Progenitor cell of endocrine pancreas (in vitro differentiated cells): ENCODE data around the gene CALML4. TPM values are rescaled to one million over a fixed set of nuclear protein-coding genes. Genes with fewer than 3 reads are reported as not detected.

Experiments
- DNase-seq: peaks from one replicate; pipeline ENCODE4 v3.0.0; 2021; ENCODE audit warnings: low spot score; ENCODE audit not compliant: unreplicated experiment
- H3K27ac Mint-ChIP-seq: 2 replicates; pipeline ENCODE4 v1.8.0; 2021; ENCODE audit warnings: mild to moderate bottlenecking, moderate library complexity, mixed read lengths
- H3K27me3 Mint-ChIP-seq: 2 replicates; pipeline ENCODE4 v1.8.0; 2021; ENCODE audit warnings: mixed read lengths
- H3K36me3 Mint-ChIP-seq: 2 replicates; pipeline ENCODE4 v1.8.0; 2022; ENCODE audit warnings: mixed read lengths; ENCODE audit not compliant: insufficient read depth
- H3K4me1 Mint-ChIP-seq: 2 replicates; pipeline ENCODE4 v1.8.0; 2021; ENCODE audit warnings: low read depth, mixed read lengths
- H3K4me3 Mint-ChIP-seq: 2 replicates; pipeline ENCODE4 v1.8.0; 2021; ENCODE audit warnings: low read depth, mild to moderate bottlenecking, moderate library complexity, mixed read lengths
- H3K9me3 Mint-ChIP-seq: 2 replicates; pipeline ENCODE4 v1.8.0; 2021; ENCODE audit warnings: low read depth, mixed read lengths
- total RNA-seq: library from RNA; stranded (reverse); gene quantifications from 2 replicates; pipeline ENCODE4 v1.2.1, GENCODE V29; 2021
- TF ChIP-seq, protein P1 (sequence below): fragments of 200-600 bp; sonication (generic); IDR thresholded peaks from one replicate; pipeline ENCODE4 v1.5.0; 2021; ENCODE audit warnings: antibody characterized with exemption, mild to moderate bottlenecking; ENCODE audit not compliant: unreplicated experiment

The CALML4 gene
- total RNA-seq, 1 donor from 2014 or later = 9.7 TPM

GRCh38 chr15:68197170-68197492 lies 8.0 kb downstream of the CALML4 start:
- Mint-ChIP-seq H3K4me3 (no peak overlapping the region), H3K4me1 (peaks cover 3% of the 10 kb centered on the region), H3K36me3 (peaks cover 11% of the 10 kb centered on the region), H3K9me3 (no peaks in the 10 kb centered on the region), H3K27me3 (no peaks in the 10 kb centered on the region), H3K27ac (peak overlapping the region; percentile 69)
- TF ChIP-seq, protein P1, sequence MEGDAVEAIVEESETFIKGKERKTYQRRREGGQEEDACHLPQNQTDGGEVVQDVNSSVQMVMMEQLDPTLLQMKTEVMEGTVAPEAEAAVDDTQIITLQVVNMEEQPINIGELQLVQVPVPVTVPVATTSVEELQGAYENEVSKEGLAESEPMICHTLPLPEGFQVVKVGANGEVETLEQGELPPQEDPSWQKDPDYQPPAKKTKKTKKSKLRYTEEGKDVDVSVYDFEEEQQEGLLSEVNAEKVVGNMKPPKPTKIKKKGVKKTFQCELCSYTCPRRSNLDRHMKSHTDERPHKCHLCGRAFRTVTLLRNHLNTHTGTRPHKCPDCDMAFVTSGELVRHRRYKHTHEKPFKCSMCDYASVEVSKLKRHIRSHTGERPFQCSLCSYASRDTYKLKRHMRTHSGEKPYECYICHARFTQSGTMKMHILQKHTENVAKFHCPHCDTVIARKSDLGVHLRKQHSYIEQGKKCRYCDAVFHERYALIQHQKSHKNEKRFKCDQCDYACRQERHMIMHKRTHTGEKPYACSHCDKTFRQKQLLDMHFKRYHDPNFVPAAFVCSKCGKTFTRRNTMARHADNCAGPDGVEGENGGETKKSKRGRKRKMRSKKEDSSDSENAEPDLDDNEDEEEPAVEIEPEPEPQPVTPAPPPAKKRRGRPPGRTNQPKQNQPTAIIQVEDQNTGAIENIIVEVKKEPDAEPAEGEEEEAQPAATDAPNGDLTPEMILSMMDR = no peak
- DNase-seq = no peak

DNA sequence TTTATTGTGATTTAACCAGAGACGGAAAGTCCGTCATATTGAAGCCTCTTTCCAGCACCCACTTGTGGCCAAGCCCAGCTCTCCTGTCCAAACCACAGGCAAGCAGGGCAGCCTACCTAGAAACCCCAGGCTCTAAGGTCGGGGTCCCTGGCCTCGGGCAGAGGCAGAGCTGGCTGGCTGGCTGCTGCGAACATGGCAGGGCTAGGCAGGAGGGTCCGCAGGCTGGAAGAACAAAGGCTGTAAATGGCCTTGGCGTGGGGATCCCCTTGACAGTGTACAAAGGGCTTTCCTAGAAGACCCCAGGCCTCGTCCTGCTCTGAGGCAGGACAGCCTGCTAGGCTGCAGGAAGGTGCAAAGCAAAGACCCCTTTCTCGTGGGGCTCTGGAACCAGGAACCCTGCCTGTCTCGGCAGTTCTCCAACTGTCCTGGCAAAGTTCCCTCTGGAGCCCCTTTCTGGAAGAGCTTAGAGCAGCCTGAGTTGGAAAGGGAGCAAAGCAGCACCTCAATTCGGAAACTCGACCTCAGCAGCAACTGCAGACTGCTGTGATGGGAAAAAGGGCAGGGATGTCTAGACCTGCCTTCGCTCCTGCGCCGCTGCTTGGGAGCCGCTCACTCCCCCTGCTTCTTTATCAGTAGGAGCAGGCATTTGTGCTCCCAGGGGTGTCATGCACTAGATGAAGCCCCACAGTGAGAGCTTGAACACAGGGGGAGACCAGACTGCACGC lies 8.5 kb downstream of the CALML4 start:
- Mint-ChIP-seq H3K27me3 (no peaks in the 10 kb centered on the region), H3K9me3 (no peaks in the 10 kb centered on the region), H3K4me1 (peaks cover 3% of the 10 kb centered on the region), H3K27ac (no peak overlapping the region), H3K36me3 (peaks cover 11% of the 10 kb centered on the region), H3K4me3 (no peak overlapping the region)
- TF ChIP-seq, protein P1 = no peak
- DNase-seq = no peak

GRCh38 chr15:68195336-68196112 lies 9.6 kb downstream of the CALML4 start:
- no peaks in the 10 kb centered on the region for H3K9me3 Mint-ChIP-seq
- DNase-seq = no peak
- no peak overlapping the region for H3K4me3 Mint-ChIP-seq
- H3K27ac Mint-ChIP-seq = peak overlapping the region; percentile 61
- no peaks in the 10 kb centered on the region for H3K27me3 Mint-ChIP-seq
- peaks cover 3% of the 10 kb centered on the region for H3K4me1 Mint-ChIP-seq
- TF ChIP-seq, protein P1 = no peak
- peaks cover 11% of the 10 kb centered on the region for H3K36me3 Mint-ChIP-seq

GRCh38 chr15:68192804-68193486 lies 12.2 kb downstream of the CALML4 start:
- Mint-ChIP-seq H3K4me3 (no peak overlapping the region), H3K27me3 (no peaks in the 10 kb centered on the region), H3K36me3 (peaks cover 20% of the 10 kb centered on the region), H3K27ac (peak overlapping the region; percentile 82), H3K4me1 (no peaks in the 10 kb centered on the region), H3K9me3 (no peaks in the 10 kb centered on the region)
- no peak for DNase-seq
- TF ChIP-seq, protein P1 = no peak

GRCh38 chr15:68192117-68192516 lies 13.0 kb downstream of the CALML4 start:
- peaks cover 21% of the 10 kb centered on the region for H3K36me3 Mint-ChIP-seq
- TF ChIP-seq, protein P1 = no peak
- H3K4me1 Mint-ChIP-seq = no peaks in the 10 kb centered on the region
- no peaks in the 10 kb centered on the region for H3K9me3 Mint-ChIP-seq
- no peak for DNase-seq
- no peak overlapping the region for H3K4me3 Mint-ChIP-seq
- peak overlapping the region; percentile 82 for H3K27ac Mint-ChIP-seq
- no peaks in the 10 kb centered on the region for H3K27me3 Mint-ChIP-seq
